Activated CD8-positive, alpha-beta T cell treated with anti-CD3 and anti-CD28 coated beads for 36 hours (primary cell): ENCODE data around the gene PARD3. TPM values are rescaled to one million over a fixed set of nuclear protein-coding genes. Genes with fewer than 3 reads are reported as not detected.

Experiments used
- ATAC-seq: fragments of 200-7000 bp; cut with Tn5 transposase; one replicate; pipeline ENCODE4 v1.10.0; 2021; ENCODE audit warnings: mild to moderate bottlenecking, moderate library complexity
- CTCF ChIA-PET: fragments of 350-600 bp; sonication (Branson Sonifier 250); formaldehyde crosslinking; loops from one replicate; lab custom pipeline; 2021; ENCODE audit warnings: antibody characterized with exemption; lab: Charles Lee
- POLR2A ChIA-PET: fragments of 350-600 bp; sonication (Branson Sonifier 250); formaldehyde crosslinking; loops from one replicate; lab custom pipeline; 2021; ENCODE audit warnings: antibody characterized with exemption; lab: Charles Lee
- DNase-seq: peaks from one replicate; pipeline ENCODE4 v3.0.0-alpha.2; 2020
- H3K27ac Mint-ChIP-seq: one replicate; pipeline ENCODE4 v1.8.0; 2021; ENCODE audit warnings: mild to moderate bottlenecking, mixed read lengths
- H3K27me3 Mint-ChIP-seq: one replicate; pipeline ENCODE4 v1.8.0; 2021; ENCODE audit warnings: mixed read lengths
- H3K36me3 Mint-ChIP-seq: one replicate; pipeline ENCODE4 v1.8.0; 2021; ENCODE audit warnings: low read depth, mixed read lengths
- H3K4me1 Mint-ChIP-seq: one replicate; pipeline ENCODE4 v1.8.0; 2021; ENCODE audit warnings: low read depth, mixed read lengths
- H3K4me3 Mint-ChIP-seq: one replicate; pipeline ENCODE4 v1.8.0; 2021; ENCODE audit warnings: mild to moderate bottlenecking, moderate library complexity, mixed read lengths
- H3K9me3 Mint-ChIP-seq: one replicate; pipeline ENCODE4 v1.8.0; 2021; ENCODE audit warnings: mixed read lengths
- intact Hi-C: fragments of 100-400 bp; cut with micrococcal nuclease; formaldehyde crosslinking; loops from one replicate; pipeline ENCODE4 v1.10.0; 2022
- total RNA-seq, 2 experiments: library from RNA; stranded (reverse); gene quantifications; one replicate each; pipeline ENCODE4 v1.2.3, GENCODE V29; 2021
- TF ChIP-seq, protein P1 (sequence below): fragments of 200-600 bp; IDR thresholded peaks from one replicate; pipeline ENCODE4 v1.8.0; 2022; ENCODE audit warnings: antibody characterized with exemption, mild to moderate bottlenecking

Gene PARD3
- total RNA-seq, 2 experiments from 2014 or later, result 1.6 to 2.0 TPM

DNA sequence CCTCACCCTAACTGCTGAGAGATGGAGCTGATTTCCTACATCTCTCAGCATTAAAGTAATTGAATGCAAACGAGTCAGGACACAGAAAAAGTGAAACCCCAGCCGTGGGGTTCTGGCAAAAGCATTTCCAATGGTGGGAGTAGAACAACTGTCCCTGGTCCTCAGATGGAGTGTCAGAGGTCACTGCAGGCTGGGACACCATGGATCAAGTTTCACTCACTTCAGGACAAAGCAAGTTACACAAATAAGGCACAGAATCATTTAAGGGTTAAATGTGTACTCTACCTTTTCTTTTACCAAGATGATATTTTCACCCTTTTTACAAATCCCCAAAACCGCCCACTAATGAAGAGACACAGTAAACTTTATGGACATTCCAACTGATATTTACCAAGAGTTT is 607.8 kb downstream of the PARD3 start:
- H3K36me3 Mint-ChIP-seq, result no peaks in the 10 kb centered on the region
- POLR2A ChIA-PET, result no interaction called here
- DNase-seq (no peak), ATAC-seq (no peak)
- no peaks in the 10 kb centered on the region for H3K27me3 Mint-ChIP-seq
- intact Hi-C loops, result no loop called here
- TF ChIP-seq, protein P1, sequence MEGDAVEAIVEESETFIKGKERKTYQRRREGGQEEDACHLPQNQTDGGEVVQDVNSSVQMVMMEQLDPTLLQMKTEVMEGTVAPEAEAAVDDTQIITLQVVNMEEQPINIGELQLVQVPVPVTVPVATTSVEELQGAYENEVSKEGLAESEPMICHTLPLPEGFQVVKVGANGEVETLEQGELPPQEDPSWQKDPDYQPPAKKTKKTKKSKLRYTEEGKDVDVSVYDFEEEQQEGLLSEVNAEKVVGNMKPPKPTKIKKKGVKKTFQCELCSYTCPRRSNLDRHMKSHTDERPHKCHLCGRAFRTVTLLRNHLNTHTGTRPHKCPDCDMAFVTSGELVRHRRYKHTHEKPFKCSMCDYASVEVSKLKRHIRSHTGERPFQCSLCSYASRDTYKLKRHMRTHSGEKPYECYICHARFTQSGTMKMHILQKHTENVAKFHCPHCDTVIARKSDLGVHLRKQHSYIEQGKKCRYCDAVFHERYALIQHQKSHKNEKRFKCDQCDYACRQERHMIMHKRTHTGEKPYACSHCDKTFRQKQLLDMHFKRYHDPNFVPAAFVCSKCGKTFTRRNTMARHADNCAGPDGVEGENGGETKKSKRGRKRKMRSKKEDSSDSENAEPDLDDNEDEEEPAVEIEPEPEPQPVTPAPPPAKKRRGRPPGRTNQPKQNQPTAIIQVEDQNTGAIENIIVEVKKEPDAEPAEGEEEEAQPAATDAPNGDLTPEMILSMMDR, result no peak
- H3K4me3 Mint-ChIP-seq, result no peak overlapping the region
- H3K4me1 Mint-ChIP-seq, result peaks cover 7% of the 10 kb centered on the region
- H3K9me3 Mint-ChIP-seq, result no peaks in the 10 kb centered on the region
- CTCF ChIA-PET, result interaction anchor here (1.4 kb wide), 1 partner anchor 11 kb away, joined by 3 read pairs; no protein-coding TSS in a partner anchor
- H3K27ac Mint-ChIP-seq, result no peak overlapping the region

DNA sequence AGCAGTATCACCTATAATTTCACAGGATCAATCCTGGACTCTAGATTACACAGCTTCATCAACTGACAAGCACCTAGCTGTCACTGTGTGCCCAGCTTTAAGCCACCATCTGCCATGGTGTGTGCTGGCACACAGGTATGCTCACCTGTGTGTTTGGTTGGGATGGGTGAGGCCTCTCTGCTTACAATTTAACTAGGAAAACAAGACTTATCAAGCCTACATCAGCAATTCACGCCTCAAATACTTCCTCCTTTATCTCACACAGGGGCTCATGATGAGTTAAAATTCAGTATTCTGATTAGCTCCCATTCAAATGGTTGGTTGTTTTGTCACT is 608.2 kb downstream of the PARD3 start:
- Mint-ChIP-seq H3K27me3 (no peaks in the 10 kb centered on the region), H3K9me3 (no peaks in the 10 kb centered on the region), H3K27ac (no peak overlapping the region), H3K36me3 (no peaks in the 10 kb centered on the region), H3K4me3 (no peak overlapping the region), H3K4me1 (peaks cover 7% of the 10 kb centered on the region)
- intact Hi-C loops, result no loop called here
- CTCF ChIA-PET, result interaction anchor here (1.4 kb wide), 1 partner anchor 11 kb away, joined by 3 read pairs; no protein-coding TSS in a partner anchor
- TF ChIP-seq, protein P1, result no peak
- no peak for DNase-seq
- no peak for ATAC-seq
- POLR2A ChIA-PET, result no interaction called here

DNA sequence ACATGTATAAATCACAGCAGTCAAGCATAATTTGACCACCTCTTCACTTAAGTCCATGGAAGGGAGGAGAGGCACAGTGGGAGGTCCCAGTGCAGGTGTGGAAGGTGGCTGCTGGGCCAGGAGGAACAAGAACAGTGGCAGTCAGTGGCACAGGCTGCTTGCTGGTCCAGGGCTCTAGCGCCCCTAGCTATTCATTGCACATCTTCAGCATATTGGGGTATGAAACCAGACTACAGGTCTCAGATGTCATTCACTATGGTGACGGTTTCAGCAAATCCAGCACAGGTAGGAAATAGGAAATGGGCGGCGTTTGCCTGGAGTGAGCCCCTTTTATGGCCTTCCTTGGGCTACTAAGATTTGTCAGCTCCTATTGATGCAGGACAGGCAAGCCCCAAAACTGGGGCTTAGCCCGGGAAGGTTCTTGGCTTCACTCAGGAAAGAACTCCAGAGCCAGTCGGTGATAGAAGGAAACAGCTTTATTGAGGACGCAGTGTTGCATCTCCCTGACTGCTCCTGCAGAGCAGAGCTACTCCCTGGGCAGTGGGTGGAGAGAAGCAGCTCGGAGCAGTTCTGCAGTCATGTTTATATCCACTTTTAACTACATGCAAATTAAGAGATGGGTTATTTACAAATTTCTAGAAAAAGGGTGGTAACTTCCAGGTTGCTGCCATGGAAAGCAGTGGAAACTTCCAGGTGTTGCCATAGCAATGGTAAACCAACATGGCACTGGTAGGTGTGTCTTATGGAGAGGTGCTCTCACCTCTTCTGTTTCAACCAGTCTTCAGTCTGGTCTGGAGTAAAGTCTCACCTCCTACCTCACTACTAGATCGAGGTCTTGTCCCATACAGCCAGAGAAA is 608.8 kb downstream of the PARD3 start:
- Mint-ChIP-seq H3K4me1 (peaks cover 7% of the 10 kb centered on the region), H3K4me3 (no peak overlapping the region), H3K36me3 (no peaks in the 10 kb centered on the region), H3K27ac (no peak overlapping the region), H3K27me3 (no peaks in the 10 kb centered on the region), H3K9me3 (no peaks in the 10 kb centered on the region)
- POLR2A ChIA-PET, result no interaction called here
- intact Hi-C loops, result no loop called here
- TF ChIP-seq, protein P1, result no peak
- CTCF ChIA-PET, result no interaction called here
- DNase-seq (no peak), ATAC-seq (no peak)

DNA sequence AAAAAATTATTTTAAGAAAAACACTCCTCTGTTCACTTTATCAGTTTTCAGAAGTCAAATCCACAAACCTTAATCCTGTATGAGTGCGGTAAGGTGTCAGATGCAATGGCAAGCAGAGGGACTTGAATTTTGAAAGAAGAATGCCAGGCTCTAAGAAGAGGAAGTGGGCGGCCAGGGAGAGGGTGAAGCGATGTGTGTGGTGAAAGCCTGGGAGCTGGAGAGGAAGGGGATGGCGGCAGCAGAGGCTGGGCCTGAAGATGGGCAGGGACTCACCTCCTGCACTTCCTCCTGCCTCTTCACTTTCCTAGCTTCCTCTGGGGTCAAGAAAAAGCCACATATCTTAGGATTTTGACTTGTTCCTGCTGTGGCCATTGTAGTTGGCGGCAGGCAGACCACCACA is 609.6 kb downstream of the PARD3 start:
- TF ChIP-seq, protein P1, result no peak
- POLR2A ChIA-PET, result no interaction called here
- Mint-ChIP-seq H3K27me3 (no peaks in the 10 kb centered on the region), H3K36me3 (no peaks in the 10 kb centered on the region), H3K9me3 (no peaks in the 10 kb centered on the region), H3K27ac (no peak overlapping the region), H3K4me3 (no peak overlapping the region), H3K4me1 (peaks cover 7% of the 10 kb centered on the region)
- DNase-seq (no peak), ATAC-seq (no peak)
- intact Hi-C loops, result no loop called here
- CTCF ChIA-PET, result no interaction called here

DNA sequence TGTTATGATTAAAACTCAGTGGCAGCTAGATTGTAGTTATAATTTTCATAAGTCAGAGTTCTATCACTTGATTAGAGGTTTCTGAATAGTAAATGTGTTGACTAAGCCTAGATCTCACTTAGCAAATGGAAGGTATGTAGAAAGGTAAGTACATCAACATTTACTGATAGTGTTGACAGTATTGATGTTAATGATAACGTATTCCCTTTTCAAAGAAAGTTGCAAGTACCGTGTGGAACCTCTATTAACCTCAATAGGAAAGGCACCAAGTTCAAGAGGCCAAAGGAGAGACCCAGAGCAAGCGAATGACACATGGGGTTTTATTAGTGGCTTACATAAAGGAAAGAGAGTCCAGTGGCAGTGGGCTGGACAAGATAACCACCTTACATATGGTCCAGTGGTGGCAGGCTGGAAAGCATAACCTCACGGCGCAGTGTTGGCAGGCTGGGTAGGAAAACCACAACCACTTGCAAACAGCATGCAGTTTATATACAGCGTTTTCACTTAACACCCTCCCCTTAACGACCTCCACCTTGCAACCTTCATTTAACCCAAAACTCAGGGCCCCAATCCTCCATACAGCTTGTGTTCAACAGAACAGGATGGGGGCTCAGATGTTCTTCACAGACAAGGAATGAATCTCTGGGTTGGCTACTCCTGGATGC is 611.0 kb downstream of the PARD3 start:
- H3K27me3 Mint-ChIP-seq, result no peaks in the 10 kb centered on the region
- no peak overlapping the region for H3K4me3 Mint-ChIP-seq
- no peak for DNase-seq
- no peaks in the 10 kb centered on the region for H3K36me3 Mint-ChIP-seq
- no peak for ATAC-seq
- no peaks in the 10 kb centered on the region for H3K9me3 Mint-ChIP-seq
- POLR2A ChIA-PET, result no interaction called here
- CTCF ChIA-PET, result no interaction called here
- H3K4me1 Mint-ChIP-seq, result peaks cover 7% of the 10 kb centered on the region
- intact Hi-C loops, result no loop called here
- TF ChIP-seq, protein P1, result no peak
- no peak overlapping the region for H3K27ac Mint-ChIP-seq
